Measurements from ENCODE around the gene FAM209B. TPM values are rescaled to one million over a fixed set of nuclear protein-coding genes. Genes with fewer than 3 reads are reported as not detected.
"Not testable (repeated sequence)": the region's sequence is repeated elsewhere in the genome, so short reads cannot be mapped to it uniquely, and the experiment has no call there.

The FAM209B gene
- total RNA-seq (1 to 10 TPM in 1 of 2 experiments, under 1 TPM in 1; 0.46 to 1.2 TPM), polyA plus RNA-seq (0.61 TPM)

GRCh38 chr20:56532946-56533345, at the start of gene FAM209B:
FAM209B (plus strand) TSS chr20:56533246; CDS start chr20:56533342, 96 bp downstream.
- POLR2A ChIA-PET: not testable (repeated sequence)

GRCh38 chr20:56483970-56484369, 49.1 kb upstream of the FAM209B start:
- Mint-ChIP-seq H3K4me1 (peaks cover 27 to 52% (median 43%) of the 10 kb centered on the region in 3 donors), H3K27me3 (no peaks in the 10 kb centered on the region), H3K36me3 (peaks cover 9 to 94% (median 37%) of the 10 kb centered on the region in 3 donors), H3K27ac (peak overlapping the region in 5 of 8 donors; percentile 22 to 86 (median 66)), H3K4me3 (peak overlapping the region in 2 of 7 donors; percentile 16 to 20), H3K9me3 (no peaks in the 10 kb centered on the region)
- ChIA-PET CTCF (no interaction called here), POLR2A (no interaction called here)
- H3K9me3 ChIP-seq (ENCODE audit: low read length): no peaks in the 10 kb centered on the region
- peak in 1 of 5 donors; percentile 32 for DNase-seq
- no peaks in the 10 kb centered on the region for H3K27me3 ChIP-seq (ENCODE audit: insufficient read depth, low read length, poor library complexity, severe bottlenecking)
- no peak overlapping the region for H3K4me3 ChIP-seq (ENCODE audit: low read length)
- no peak overlapping the region for H3K27ac ChIP-seq (ENCODE audit: low read depth, low read length)
- peaks cover 39% of the 10 kb centered on the region for H3K36me3 ChIP-seq (ENCODE audit: insufficient read depth, low read length)
- H3K4me1 ChIP-seq (ENCODE audit: insufficient read depth, low read length): peaks cover 18% of the 10 kb centered on the region

More at GRCh38 chr20:56532946-56533345, at the start of gene FAM209B:
- H3K4me3 ChIP-seq (ENCODE audit: low read length); CTCF ChIA-PET; H3K4me3 Mint-ChIP-seq; H3K36me3 ChIP-seq (ENCODE audit: insufficient read depth, low read length); DNase-seq; H3K36me3 Mint-ChIP-seq; H3K9me3 ChIP-seq (ENCODE audit: low read length); H3K4me1 ChIP-seq (ENCODE audit: insufficient read depth, low read length); H3K27ac ChIP-seq (ENCODE audit: low read depth, low read length); H3K27me3 Mint-ChIP-seq; H3K27me3 ChIP-seq (ENCODE audit: insufficient read depth, low read length, poor library complexity, severe bottlenecking); H3K4me1 Mint-ChIP-seq; H3K9me3 Mint-ChIP-seq: not testable (repeated sequence)
- peak within 1 kb of the TSS in 1 of 8 donors; percentile 43 for H3K27ac Mint-ChIP-seq

- peak overlapping the region in 1 of 8 donors; percentile 29 for H3K27ac Mint-ChIP-seq
- H3K36me3 Mint-ChIP-seq: peaks cover 5 to 90% (median 33%) of the 10 kb centered on the region in 3 donors
- Histone ChIP-seq H3K27ac (ENCODE audit: low read depth, low read length) (no peak overlapping the region), H3K4me1 (ENCODE audit: insufficient read depth, low read length) (peaks cover 18% of the 10 kb centered on the region), H3K27me3 (ENCODE audit: insufficient read depth, low read length, poor library complexity, severe bottlenecking) (no peaks in the 10 kb centered on the region), H3K4me3 (ENCODE audit: low read length) (no peak overlapping the region), H3K9me3 (ENCODE audit: low read length) (no peaks in the 10 kb centered on the region), H3K36me3 (ENCODE audit: insufficient read depth, low read length) (peaks cover 34% of the 10 kb centered on the region)
- H3K27me3 Mint-ChIP-seq: no peaks in the 10 kb centered on the region
- H3K9me3 Mint-ChIP-seq: no peaks in the 10 kb centered on the region
- peaks cover 18 to 45% (median 40%) of the 10 kb centered on the region in 3 donors for H3K4me1 Mint-ChIP-seq
- ChIA-PET POLR2A (no interaction called here), CTCF (no interaction called here)
- H3K4me3 Mint-ChIP-seq: no peak overlapping the region
- DNase-seq: no peak
Measured at GRCh38 chr20:56487216-56487615, 45.8 kb upstream of the FAM209B start.

- H3K4me1 Mint-ChIP-seq: peaks cover 17 to 36% (median 34%) of the 10 kb centered on the region in 3 donors
- no peak overlapping the region for H3K4me3 Mint-ChIP-seq
- POLR2A ChIA-PET: no interaction called here
- H3K36me3 Mint-ChIP-seq: peaks cover 5 to 90% (median 33%) of the 10 kb centered on the region in 3 donors
- no peaks in the 10 kb centered on the region for H3K27me3 Mint-ChIP-seq
- DNase-seq: no peak
- H3K4me3 ChIP-seq (ENCODE audit: low read length): no peak overlapping the region
- peaks cover 7% of the 10 kb centered on the region for H3K4me1 ChIP-seq (ENCODE audit: insufficient read depth, low read length)
- CTCF ChIA-PET: no interaction called here
- peak overlapping the region in 3 of 8 donors; percentile 2 to 77 (median 27) for H3K27ac Mint-ChIP-seq
- H3K27ac ChIP-seq (ENCODE audit: low read depth, low read length): no peak overlapping the region
- H3K9me3 ChIP-seq (ENCODE audit: low read length): no peaks in the 10 kb centered on the region
- no peaks in the 10 kb centered on the region for H3K9me3 Mint-ChIP-seq
- H3K27me3 ChIP-seq (ENCODE audit: insufficient read depth, low read length, poor library complexity, severe bottlenecking): no peaks in the 10 kb centered on the region
- peaks cover 34% of the 10 kb centered on the region for H3K36me3 ChIP-seq (ENCODE audit: insufficient read depth, low read length)
Measured at GRCh38 chr20:56488566-56488965, 44.5 kb upstream of the FAM209B start.

GRCh38 chr20:56501116-56501515, 31.9 kb upstream of the FAM209B start:
- ChIA-PET POLR2A (no interaction called here), CTCF (no interaction called here)
- no peak for DNase-seq
- Histone ChIP-seq H3K27me3 (ENCODE audit: insufficient read depth, low read length, poor library complexity, severe bottlenecking) (no peaks in the 10 kb centered on the region), H3K4me1 (ENCODE audit: insufficient read depth, low read length) (peaks cover 4% of the 10 kb centered on the region), H3K36me3 (ENCODE audit: insufficient read depth, low read length) (peaks cover 10% of the 10 kb centered on the region), H3K9me3 (ENCODE audit: low read length) (no peaks in the 10 kb centered on the region), H3K4me3 (ENCODE audit: low read length) (no peak overlapping the region), H3K27ac (ENCODE audit: low read depth, low read length) (no peak overlapping the region)
- Mint-ChIP-seq H3K4me3 (no peak overlapping the region), H3K4me1 (peaks cover 13 to 19% (median 16%) of the 10 kb centered on the region in 3 donors), H3K36me3 (peaks cover 18 to 52% (median 18%) of the 10 kb centered on the region in 3 donors), H3K27ac (no peak overlapping the region), H3K27me3 (no peaks in the 10 kb centered on the region), H3K9me3 (no peaks in the 10 kb centered on the region)

GRCh38 chr20:56503916-56504315, 29.1 kb upstream of the FAM209B start:
- no peaks in the 10 kb centered on the region for H3K9me3 ChIP-seq (ENCODE audit: low read length)
- no peaks in the 10 kb centered on the region for H3K27me3 Mint-ChIP-seq
- CTCF ChIA-PET: no interaction called here
- peaks cover 4 to 45% (median 5%) of the 10 kb centered on the region in 3 donors for H3K36me3 Mint-ChIP-seq
- no peak for DNase-seq
- no peak overlapping the region for H3K27ac ChIP-seq (ENCODE audit: low read depth, low read length)
- H3K4me1 ChIP-seq (ENCODE audit: insufficient read depth, low read length): peaks cover 4% of the 10 kb centered on the region
- no peaks in the 10 kb centered on the region for H3K27me3 ChIP-seq (ENCODE audit: insufficient read depth, low read length, poor library complexity, severe bottlenecking)
- H3K27ac Mint-ChIP-seq: peak overlapping the region in 1 of 8 donors; percentile 54
- no peak overlapping the region for H3K4me3 ChIP-seq (ENCODE audit: low read length)
- no peak overlapping the region for H3K4me3 Mint-ChIP-seq
- H3K9me3 Mint-ChIP-seq: no peaks in the 10 kb centered on the region
- POLR2A ChIA-PET: no interaction called here
- peaks cover 9% of the 10 kb centered on the region for H3K36me3 ChIP-seq (ENCODE audit: insufficient read depth, low read length)
- peaks cover 12 to 17% (median 13%) of the 10 kb centered on the region in 3 donors for H3K4me1 Mint-ChIP-seq

- no peak overlapping the region for H3K4me3 ChIP-seq (ENCODE audit: low read length)
- no peaks in the 10 kb centered on the region for H3K9me3 ChIP-seq (ENCODE audit: low read length)
- peak overlapping the region in 3 of 8 donors; percentile 26 to 63 (median 49) for H3K27ac Mint-ChIP-seq
- DNase-seq: no peak
- peaks cover 12 to 18% (median 13%) of the 10 kb centered on the region in 3 donors for H3K4me1 Mint-ChIP-seq
- no peak overlapping the region for H3K4me3 Mint-ChIP-seq
- H3K36me3 ChIP-seq (ENCODE audit: insufficient read depth, low read length): peaks cover 9% of the 10 kb centered on the region
- peaks cover 4 to 45% (median 5%) of the 10 kb centered on the region in 3 donors for H3K36me3 Mint-ChIP-seq
- peaks cover 4% of the 10 kb centered on the region for H3K4me1 ChIP-seq (ENCODE audit: insufficient read depth, low read length)
- CTCF ChIA-PET: no interaction called here
- no peak overlapping the region for H3K27ac ChIP-seq (ENCODE audit: low read depth, low read length)
- POLR2A ChIA-PET: no interaction called here
- H3K27me3 ChIP-seq (ENCODE audit: insufficient read depth, low read length, poor library complexity, severe bottlenecking): no peaks in the 10 kb centered on the region
- H3K27me3 Mint-ChIP-seq: no peaks in the 10 kb centered on the region
- no peaks in the 10 kb centered on the region for H3K9me3 Mint-ChIP-seq
Measured at GRCh38 chr20:56504373-56505005, 28.6 kb upstream of the FAM209B start.

- Mint-ChIP-seq H3K4me1 (peaks cover 12 to 18% (median 13%) of the 10 kb centered on the region in 3 donors), H3K27me3 (no peaks in the 10 kb centered on the region), H3K36me3 (peaks cover 4 to 50% (median 5%) of the 10 kb centered on the region in 3 donors), H3K9me3 (no peaks in the 10 kb centered on the region), H3K27ac (peak overlapping the region in 1 of 8 donors; percentile 21), H3K4me3 (no peak overlapping the region)
- POLR2A ChIA-PET: no interaction called here
- no peak overlapping the region for H3K4me3 ChIP-seq (ENCODE audit: low read length)
- H3K4me1 ChIP-seq (ENCODE audit: insufficient read depth, low read length): peaks cover 4% of the 10 kb centered on the region
- H3K27ac ChIP-seq (ENCODE audit: low read depth, low read length): no peak overlapping the region
- no peaks in the 10 kb centered on the region for H3K9me3 ChIP-seq (ENCODE audit: low read length)
- peaks cover 9% of the 10 kb centered on the region for H3K36me3 ChIP-seq (ENCODE audit: insufficient read depth, low read length)
- no peaks in the 10 kb centered on the region for H3K27me3 ChIP-seq (ENCODE audit: insufficient read depth, low read length, poor library complexity, severe bottlenecking)
- CTCF ChIA-PET: no interaction called here
- no peak for DNase-seq
Measured at GRCh38 chr20:56506103-56506502, 26.9 kb upstream of the FAM209B start.

All from CD8-positive, alpha-beta memory T cell (primary cell).